ENCODE measurements around the gene LBH.
A peak's percentile ranks its signal among the peaks of the same experiment; 100 is the strongest.

Gene LBH

DNA sequence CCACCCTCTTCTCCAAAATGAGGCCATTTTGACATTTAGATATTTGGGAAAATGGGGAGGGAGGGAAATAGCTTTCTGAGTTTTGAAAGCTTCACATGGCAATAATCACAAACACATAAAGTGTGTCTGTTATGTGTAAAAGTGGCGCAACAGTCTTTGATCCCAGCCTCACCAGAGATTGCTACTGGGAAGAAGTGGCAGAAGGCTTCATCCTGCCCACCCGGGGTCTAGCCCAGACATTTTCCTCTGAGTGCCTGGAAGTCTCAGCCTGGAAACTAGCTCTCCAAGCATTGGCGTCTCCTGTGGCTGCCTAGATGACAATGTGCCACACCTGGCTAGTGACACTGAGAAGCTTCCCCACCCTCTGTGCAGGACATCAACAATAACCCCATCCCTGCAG is 1.7 kb upstream of the LBH start:
- WGBS (ENCODE audit: extremely low coverage, insufficient coverage, low lambda C conversion rate) = no CpG with 5 or more reads among the region's 3 CpGs
- Histone ChIP-seq H2BK5ac (ENCODE audit: low read length) (no peak overlapping the region), H3K4me1 (ENCODE audit: control insufficient read depth, low read depth, low read length) (peaks cover 16% of the 10 kb centered on the region), H3K27ac (ENCODE audit: low read depth, low read length) (no peak overlapping the region), H3K23ac (ENCODE audit: low read length) (no peak overlapping the region), H3K36me3 (ENCODE audit: control insufficient read depth, insufficient read depth, low read length) (no peaks in the 10 kb centered on the region), H3K79me2 (ENCODE audit: control insufficient read depth, insufficient read depth, low read length) (peaks cover 26% of the 10 kb centered on the region), H4K8ac (ENCODE audit: low read depth, low read length) (no peak overlapping the region), H4K5ac (ENCODE audit: low read length) (no peak overlapping the region), H3K4me2 (ENCODE audit: low read length) (no peak overlapping the region), H3K9ac (ENCODE audit: low read length) (no peak overlapping the region), H2AK5ac (ENCODE audit: low read length) (no peak overlapping the region), H2BK15ac (replicated peaks; ENCODE audit: low read depth) (no peak overlapping the region), H3K4me3 (ENCODE audit: low read length) (no peak overlapping the region), H3K27me3 (ENCODE audit: insufficient read depth, low read length, poor library complexity) (no peaks in the 10 kb centered on the region), H3K18ac (ENCODE audit: low read length) (no peak overlapping the region), H3K56ac (ENCODE audit: low read length) (no peak overlapping the region), H3K79me1 (ENCODE audit: low read length) (peaks cover 17% of the 10 kb centered on the region), H3K4ac (ENCODE audit: low read depth, low read length) (no peak overlapping the region), H2BK120ac (ENCODE audit: low read depth, low read length) (no peak overlapping the region)
- DNase-seq = no peak

DNA sequence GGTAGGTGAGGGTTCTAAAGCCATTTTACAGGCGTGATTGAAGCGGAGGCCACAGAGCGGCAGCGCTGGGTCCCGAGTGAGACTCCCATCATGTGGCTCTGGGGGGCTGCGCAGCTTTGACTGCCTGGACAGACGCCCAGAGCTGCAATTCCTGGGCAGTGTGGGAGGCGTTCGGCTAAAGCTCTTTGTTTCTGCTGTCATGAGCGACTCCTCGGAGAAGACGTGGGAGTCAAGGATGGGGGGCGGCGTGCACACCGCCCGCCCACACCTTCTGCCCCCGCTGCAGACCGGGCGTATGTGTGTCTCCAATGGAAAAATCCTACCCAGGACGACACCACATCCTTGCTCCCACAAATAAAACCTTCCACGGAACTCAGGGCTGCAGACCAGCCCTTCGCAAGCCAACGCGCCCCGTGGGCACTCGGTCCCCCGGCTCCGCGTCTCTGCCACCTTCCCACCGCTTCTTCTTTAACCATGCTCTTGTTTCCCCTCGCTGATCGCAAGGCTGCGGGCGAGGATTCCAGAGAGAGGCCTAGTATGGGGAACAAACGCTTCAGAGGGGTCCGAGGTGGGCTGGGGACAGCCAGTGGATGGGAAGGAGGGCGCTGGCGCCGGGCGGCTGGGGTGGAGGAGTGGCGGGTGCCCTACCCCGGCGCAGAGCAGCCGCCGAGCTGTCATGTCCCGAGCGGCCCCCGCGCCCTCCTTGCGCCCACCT is 680 bp upstream of the LBH start:
- H3K79me2 ChIP-seq (ENCODE audit: control insufficient read depth, insufficient read depth, low read length) = peaks cover 35% of the 10 kb centered on the region
- peaks cover 15% of the 10 kb centered on the region for H3K4me1 ChIP-seq (ENCODE audit: control insufficient read depth, low read depth, low read length)
- peak overlapping the region; percentile 64 for H3K4me3 ChIP-seq (ENCODE audit: low read length)
- H3K27me3 ChIP-seq (ENCODE audit: insufficient read depth, low read length, poor library complexity) = no peaks in the 10 kb centered on the region
- H3K23ac ChIP-seq (ENCODE audit: low read length) = no peak overlapping the region
- no peak overlapping the region for H2BK15ac ChIP-seq (replicated peaks; ENCODE audit: low read depth)
- H2BK120ac ChIP-seq (ENCODE audit: low read depth, low read length) = no peak overlapping the region
- DNase-seq = peak; percentile 66
- no peak overlapping the region for H3K4ac ChIP-seq (ENCODE audit: low read depth, low read length)
- H4K8ac ChIP-seq (ENCODE audit: low read depth, low read length) = no peak overlapping the region
- peak overlapping the region; percentile 45 for H3K18ac ChIP-seq (ENCODE audit: low read length)
- no CpG with 5 or more reads among the region's 50 CpGs for WGBS (ENCODE audit: extremely low coverage, insufficient coverage, low lambda C conversion rate)
- no peak overlapping the region for H3K27ac ChIP-seq (ENCODE audit: low read depth, low read length)
- H3K4me2 ChIP-seq (ENCODE audit: low read length) = peak overlapping the region; percentile 94
- H4K5ac ChIP-seq (ENCODE audit: low read length) = no peak overlapping the region
- no peak overlapping the region for H2AK5ac ChIP-seq (ENCODE audit: low read length)
- H3K36me3 ChIP-seq (ENCODE audit: control insufficient read depth, insufficient read depth, low read length) = peaks cover 6% of the 10 kb centered on the region
- H2BK5ac ChIP-seq (ENCODE audit: low read length) = peak overlapping the region; percentile 61
- peak overlapping the region; percentile 96 for H3K56ac ChIP-seq (ENCODE audit: low read length)
- peaks cover 26% of the 10 kb centered on the region for H3K79me1 ChIP-seq (ENCODE audit: low read length)
- peak overlapping the region; percentile 88 for H3K9ac ChIP-seq (ENCODE audit: low read length)

DNA sequence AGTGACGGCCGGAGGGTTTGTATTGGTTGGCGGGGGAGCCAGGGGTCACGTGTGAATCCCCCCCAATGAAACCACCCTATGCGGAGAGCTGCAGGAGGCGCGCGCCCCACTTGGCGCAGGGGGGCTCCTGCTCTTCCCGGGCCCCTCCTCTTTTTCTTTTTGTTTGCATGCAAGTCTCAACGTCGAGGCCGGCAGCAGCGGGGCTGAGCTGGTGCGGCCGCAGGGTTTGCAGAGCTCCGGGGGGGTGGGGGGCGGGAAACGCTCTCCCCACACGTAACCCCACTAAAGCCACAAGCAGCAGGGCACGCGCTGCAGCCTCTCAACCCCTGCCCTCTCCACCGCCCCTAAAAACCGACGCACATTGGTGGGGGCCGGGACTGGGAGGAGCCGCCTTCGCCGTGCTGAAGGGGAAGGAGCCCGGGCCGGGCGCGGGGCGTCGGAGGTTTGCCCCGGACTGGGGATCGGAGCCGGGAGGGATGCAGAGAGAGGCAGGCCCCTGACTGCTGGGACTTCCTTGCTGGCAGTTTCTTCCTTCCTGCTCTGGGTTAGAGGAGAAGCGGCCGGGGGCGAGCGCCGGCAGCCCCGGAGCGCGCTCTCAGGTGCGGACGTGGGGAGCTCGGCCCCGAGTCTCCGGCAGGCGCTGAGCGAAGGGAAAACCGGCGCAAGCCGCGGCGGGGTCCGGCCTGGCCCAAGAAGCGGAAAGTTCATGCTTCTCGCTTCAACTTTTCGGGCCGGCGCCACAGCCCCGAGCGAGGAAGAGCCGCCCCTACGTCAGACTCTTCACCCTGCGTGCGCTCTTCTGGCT is 864 bp downstream of the LBH start:
- whole genome bisulfite sequencing (ENCODE audit: extremely low coverage, insufficient coverage, low lambda C conversion rate) = no CpG with 5 or more reads among the region's 70 CpGs
- H2BK15ac ChIP-seq (replicated peaks; ENCODE audit: low read depth) = no peak overlapping the region
- peak overlapping the region; percentile 76 for H2BK5ac ChIP-seq (ENCODE audit: low read length)
- peak overlapping the region; percentile 95 for H3K9ac ChIP-seq (ENCODE audit: low read length)
- H3K18ac ChIP-seq (ENCODE audit: low read length) = peak overlapping the region; percentile 71
- peak overlapping the region; percentile 99 for H3K56ac ChIP-seq (ENCODE audit: low read length)
- H2BK120ac ChIP-seq (ENCODE audit: low read depth, low read length) = no peak overlapping the region
- H3K27me3 ChIP-seq (ENCODE audit: insufficient read depth, low read length, poor library complexity) = no peaks in the 10 kb centered on the region
- H4K8ac ChIP-seq (ENCODE audit: low read depth, low read length) = no peak overlapping the region
- H3K4ac ChIP-seq (ENCODE audit: low read depth, low read length) = peak overlapping the region; percentile 63
- no peak overlapping the region for H2AK5ac ChIP-seq (ENCODE audit: low read length)
- DNase-seq = peak; percentile 72
- peak overlapping the region; percentile 92 for H3K4me3 ChIP-seq (ENCODE audit: low read length)
- peak overlapping the region; percentile 72 for H3K4me2 ChIP-seq (ENCODE audit: low read length)
- H3K4me1 ChIP-seq (ENCODE audit: control insufficient read depth, low read depth, low read length) = peaks cover 12% of the 10 kb centered on the region
- peaks cover 37% of the 10 kb centered on the region for H3K79me1 ChIP-seq (ENCODE audit: low read length)
- H3K27ac ChIP-seq (ENCODE audit: low read depth, low read length) = peak overlapping the region; percentile 60
- no peak overlapping the region for H4K5ac ChIP-seq (ENCODE audit: low read length)
- H3K23ac ChIP-seq (ENCODE audit: low read length) = peak overlapping the region; percentile 37
- H3K79me2 ChIP-seq (ENCODE audit: control insufficient read depth, insufficient read depth, low read length) = peaks cover 43% of the 10 kb centered on the region
- H3K36me3 ChIP-seq (ENCODE audit: control insufficient read depth, insufficient read depth, low read length) = peaks cover 10% of the 10 kb centered on the region

DNA sequence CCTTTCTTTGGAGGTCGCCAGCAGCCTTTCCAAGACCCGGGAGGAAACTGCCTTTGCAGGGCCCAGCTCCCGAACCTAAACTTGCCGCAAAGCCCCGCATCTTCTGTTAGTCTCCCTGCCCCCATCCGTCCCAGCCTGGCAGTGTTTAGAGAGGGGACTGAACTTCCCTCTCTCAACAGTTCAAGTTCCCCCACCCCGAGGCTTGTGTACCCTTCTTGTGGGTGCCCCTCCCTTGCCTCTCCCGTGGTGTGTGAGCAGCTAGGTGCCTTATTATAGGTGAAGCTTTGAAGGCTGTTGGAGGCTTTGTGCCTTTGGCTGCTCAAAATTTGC is 1.4 kb downstream of the LBH start:
- H3K23ac ChIP-seq (ENCODE audit: low read length) = no peak overlapping the region
- H3K18ac ChIP-seq (ENCODE audit: low read length) = peak overlapping the region; percentile 71
- DNase-seq = peak; percentile 56
- H2AK5ac ChIP-seq (ENCODE audit: low read length) = peak overlapping the region; percentile 12
- WGBS (ENCODE audit: extremely low coverage, insufficient coverage, low lambda C conversion rate) = no CpG with 5 or more reads among the region's 8 CpGs
- peak overlapping the region; percentile 72 for H3K4me2 ChIP-seq (ENCODE audit: low read length)
- no peak overlapping the region for H2BK15ac ChIP-seq (replicated peaks; ENCODE audit: low read depth)
- H3K79me1 ChIP-seq (ENCODE audit: low read length) = peaks cover 40% of the 10 kb centered on the region
- peak overlapping the region; percentile 99 for H3K56ac ChIP-seq (ENCODE audit: low read length)
- H3K4me1 ChIP-seq (ENCODE audit: control insufficient read depth, low read depth, low read length) = peaks cover 14% of the 10 kb centered on the region
- no peak overlapping the region for H4K5ac ChIP-seq (ENCODE audit: low read length)
- no peak overlapping the region for H2BK5ac ChIP-seq (ENCODE audit: low read length)
- H3K4ac ChIP-seq (ENCODE audit: low read depth, low read length) = peak overlapping the region; percentile 2
- peak overlapping the region; percentile 92 for H3K4me3 ChIP-seq (ENCODE audit: low read length)
- H3K27ac ChIP-seq (ENCODE audit: low read depth, low read length) = peak overlapping the region; percentile 60
- no peak overlapping the region for H4K8ac ChIP-seq (ENCODE audit: low read depth, low read length)
- H3K36me3 ChIP-seq (ENCODE audit: control insufficient read depth, insufficient read depth, low read length) = peaks cover 10% of the 10 kb centered on the region
- H3K9ac ChIP-seq (ENCODE audit: low read length) = peak overlapping the region; percentile 95
- H2BK120ac ChIP-seq (ENCODE audit: low read depth, low read length) = no peak overlapping the region
- H3K79me2 ChIP-seq (ENCODE audit: control insufficient read depth, insufficient read depth, low read length) = peaks cover 44% of the 10 kb centered on the region
- H3K27me3 ChIP-seq (ENCODE audit: insufficient read depth, low read length, poor library complexity) = no peaks in the 10 kb centered on the region

DNA sequence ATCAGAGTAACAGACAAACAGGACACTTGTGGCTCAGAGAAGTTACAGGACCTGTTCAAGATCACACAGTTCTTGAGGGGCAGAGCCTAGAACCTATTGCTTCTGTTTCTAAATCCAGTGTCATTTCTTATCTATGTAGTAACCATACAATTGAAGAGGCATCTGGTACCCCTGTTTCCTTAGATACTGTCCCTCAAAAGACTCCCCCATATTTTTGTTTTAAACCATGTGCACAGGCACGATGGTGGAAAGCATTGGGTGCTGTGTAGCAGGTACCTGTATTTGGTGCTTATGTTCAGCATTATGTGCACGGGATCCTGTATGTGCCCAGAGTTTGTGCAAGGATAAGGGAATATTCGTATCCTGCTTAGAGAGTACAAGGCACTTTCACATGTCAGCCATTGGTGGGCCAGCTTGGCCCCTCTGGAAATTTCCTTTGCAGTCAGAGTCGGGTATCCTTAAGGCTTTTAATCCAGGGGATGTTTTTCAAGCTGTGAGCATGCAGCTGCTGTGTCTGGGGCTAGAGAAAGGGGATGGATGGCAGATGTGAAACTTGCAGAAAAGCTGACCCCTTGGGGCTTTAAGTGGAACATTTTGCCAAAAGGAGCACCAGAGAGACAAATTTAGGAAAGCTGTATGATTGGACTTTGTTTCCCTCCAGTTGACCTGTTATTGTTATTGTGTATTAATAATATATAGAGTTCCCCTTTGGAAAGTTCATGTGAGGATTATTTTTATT is 2.1 kb downstream of the LBH start:
- H3K9ac ChIP-seq (ENCODE audit: low read length) = peak overlapping the region; percentile 95
- H3K4me2 ChIP-seq (ENCODE audit: low read length) = peak overlapping the region; percentile 72
- H3K79me2 ChIP-seq (ENCODE audit: control insufficient read depth, insufficient read depth, low read length) = peaks cover 46% of the 10 kb centered on the region
- H4K5ac ChIP-seq (ENCODE audit: low read length) = no peak overlapping the region
- H3K36me3 ChIP-seq (ENCODE audit: control insufficient read depth, insufficient read depth, low read length) = peaks cover 12% of the 10 kb centered on the region
- no peak overlapping the region for H3K18ac ChIP-seq (ENCODE audit: low read length)
- no CpG with 5 or more reads among the region's 4 CpGs for WGBS (ENCODE audit: extremely low coverage, insufficient coverage, low lambda C conversion rate)
- peak; percentile 62 for DNase-seq
- no peak overlapping the region for H2BK120ac ChIP-seq (ENCODE audit: low read depth, low read length)
- H3K23ac ChIP-seq (ENCODE audit: low read length) = peak overlapping the region; percentile 71
- peak overlapping the region; percentile 12 for H2AK5ac ChIP-seq (ENCODE audit: low read length)
- H3K4me1 ChIP-seq (ENCODE audit: control insufficient read depth, low read depth, low read length) = peaks cover 16% of the 10 kb centered on the region
- no peak overlapping the region for H3K4ac ChIP-seq (ENCODE audit: low read depth, low read length)
- peak overlapping the region; percentile 99 for H3K56ac ChIP-seq (ENCODE audit: low read length)
- H2BK5ac ChIP-seq (ENCODE audit: low read length) = peak overlapping the region; percentile 35
- H4K8ac ChIP-seq (ENCODE audit: low read depth, low read length) = no peak overlapping the region
- no peaks in the 10 kb centered on the region for H3K27me3 ChIP-seq (ENCODE audit: insufficient read depth, low read length, poor library complexity)
- peak overlapping the region; percentile 92 for H3K4me3 ChIP-seq (ENCODE audit: low read length)
- peak overlapping the region; percentile 25 for H3K27ac ChIP-seq (ENCODE audit: low read depth, low read length)
- H2BK15ac ChIP-seq (replicated peaks; ENCODE audit: low read depth) = no peak overlapping the region
- peaks cover 46% of the 10 kb centered on the region for H3K79me1 ChIP-seq (ENCODE audit: low read length)
